GM18502 (cell line): ENCODE data around the gene PPP1R37.
"Not testable (repeated sequence)": the region's sequence is repeated elsewhere in the genome, so short reads cannot be mapped to it uniquely, and the experiment has no call there.

Source experiments
- ATAC-seq: cut with Tn5 transposase; IDR thresholded peaks from one replicate; pipeline ENCODE4 v1.9.1; 2021; ENCODE audit warnings: mild to moderate bottlenecking; ENCODE audit not compliant: unreplicated experiment, poor library complexity

Gene PPP1R37

DNA sequence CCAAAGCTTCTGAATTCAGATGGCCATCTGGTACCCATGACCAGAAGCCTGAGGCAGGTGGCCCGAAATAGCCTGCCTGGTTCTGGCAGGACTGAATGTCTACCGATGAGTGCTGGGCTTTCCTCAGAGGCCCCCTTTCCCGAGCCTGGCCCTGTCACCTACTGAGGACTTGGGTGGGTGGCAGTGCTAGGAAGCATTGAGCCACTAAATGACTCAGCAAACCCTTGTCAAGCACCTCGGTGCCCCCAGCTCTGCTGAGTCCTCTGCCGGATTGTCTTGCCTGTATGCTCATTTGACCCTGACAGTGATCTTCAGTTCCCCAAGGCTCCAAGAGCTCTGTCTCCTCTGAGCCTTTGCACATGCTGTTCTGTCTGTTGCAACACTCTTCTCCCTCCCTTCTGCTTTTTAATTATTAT is 17.9 kb downstream of the PPP1R37 start:
- ATAC-seq = no peak

DNA sequence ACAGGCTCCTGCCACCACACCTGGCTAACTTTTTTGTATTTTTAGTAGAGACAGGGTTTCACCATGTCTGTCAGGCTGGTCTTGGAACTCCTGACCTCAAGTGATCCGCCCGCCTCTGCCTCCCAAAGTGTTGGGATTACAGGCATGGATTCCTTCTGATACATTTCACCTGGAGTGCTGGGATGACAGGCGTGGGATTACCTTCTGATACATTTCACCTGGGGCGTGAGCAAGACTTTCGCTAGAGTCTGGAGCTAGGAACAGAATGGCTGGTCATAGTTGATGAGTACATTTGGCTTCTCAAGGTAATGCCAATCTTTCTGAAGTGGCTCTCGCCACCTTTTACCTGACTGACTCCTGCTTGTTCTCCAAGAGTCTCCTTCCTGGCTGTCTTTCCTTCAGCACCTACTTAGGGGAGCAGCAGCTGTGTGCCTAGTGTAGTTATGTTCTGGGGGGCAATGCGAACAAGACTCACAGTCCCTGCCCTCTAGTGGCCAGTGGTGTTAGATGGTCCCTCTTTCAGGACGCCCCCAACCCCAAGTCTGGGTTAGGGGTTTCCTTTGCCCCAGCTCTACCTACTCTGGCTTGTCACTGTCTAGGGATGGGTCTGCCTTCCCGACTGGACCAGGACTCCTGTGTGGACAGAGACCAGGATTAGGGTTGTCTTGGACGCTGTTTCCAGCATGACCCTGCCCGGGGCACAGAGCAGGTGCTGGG is 19.3 kb downstream of the PPP1R37 start:
- ATAC-seq = no peak

DNA sequence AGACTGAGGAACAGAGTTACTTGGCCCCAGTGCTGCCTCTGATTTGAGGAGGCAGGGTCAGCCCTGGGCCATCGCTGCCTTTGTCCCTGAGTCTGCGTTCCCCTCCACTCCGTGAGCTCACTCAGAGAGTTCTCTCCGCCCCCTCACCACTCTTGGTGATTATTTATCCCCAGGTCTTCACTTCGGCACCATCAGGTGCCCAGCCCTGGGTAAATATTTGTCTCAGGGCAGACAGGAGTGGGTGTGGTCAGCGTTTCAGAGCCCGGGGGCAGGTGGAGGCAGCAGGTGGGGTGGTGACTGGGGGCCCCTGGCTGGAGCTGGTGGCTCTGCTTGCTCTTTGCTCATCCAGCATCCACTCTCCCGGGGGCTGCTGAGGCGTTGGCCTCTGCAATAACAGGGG is 20.6 kb downstream of the PPP1R37 start:
- no peak for ATAC-seq

DNA sequence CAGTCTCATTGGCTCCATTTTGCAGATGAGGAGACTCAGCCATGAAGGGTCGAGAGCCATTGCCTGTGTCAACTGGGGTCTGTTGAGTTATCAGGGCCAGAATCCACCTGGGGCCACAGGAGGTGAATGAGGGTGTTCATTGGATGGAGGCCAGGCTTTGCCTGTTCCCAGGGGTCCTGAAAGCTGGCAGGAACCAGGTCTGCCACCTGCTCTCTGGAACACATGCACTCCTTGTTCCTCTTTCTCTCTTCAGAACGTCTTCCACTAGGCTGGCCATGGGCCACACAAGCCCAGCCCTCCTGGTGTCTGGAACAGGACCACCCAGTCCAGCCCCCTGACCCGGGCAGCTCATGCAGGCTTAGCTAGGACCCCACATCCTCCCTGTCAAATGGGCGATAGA is 21.1 kb downstream of the PPP1R37 start:
- no peak for ATAC-seq

DNA sequence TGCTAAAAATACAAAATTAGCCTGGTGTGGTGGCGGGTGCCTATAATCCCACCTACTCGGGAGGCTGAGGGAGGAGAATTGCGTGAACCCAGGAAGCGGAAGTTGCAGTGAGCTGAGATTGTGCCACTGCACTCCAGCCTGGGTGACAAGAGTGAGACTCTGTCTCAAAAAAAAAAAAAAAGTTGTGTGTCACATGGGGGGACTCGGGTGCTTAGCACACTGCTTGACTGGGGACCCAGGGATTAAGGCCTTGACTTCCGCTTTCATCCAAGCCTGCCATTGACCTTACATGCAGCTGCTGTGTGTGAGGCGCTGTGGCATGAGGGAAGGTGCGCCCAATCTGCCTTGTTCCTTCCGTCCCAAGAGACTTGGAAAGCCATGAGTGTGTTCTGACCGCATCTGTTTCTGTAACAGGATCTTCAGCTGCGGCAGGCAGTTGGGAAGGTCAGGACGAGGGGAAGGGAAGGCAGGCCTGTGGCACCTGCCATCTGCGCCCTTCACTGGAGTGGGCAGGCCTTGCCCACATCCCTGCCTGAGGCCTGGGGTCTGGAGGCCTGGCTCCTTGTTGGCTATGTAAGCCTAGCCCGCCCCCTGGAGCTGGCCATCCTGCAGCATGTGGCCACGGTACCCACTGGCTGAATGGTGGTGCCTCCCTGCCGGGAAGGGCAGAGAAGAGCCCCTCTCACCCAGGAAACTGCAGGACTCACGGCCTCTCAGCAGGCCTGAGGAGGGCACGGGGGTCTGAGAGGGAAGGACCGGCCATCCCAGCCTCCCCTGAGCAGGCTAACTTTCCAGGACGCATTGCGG is 23.0 kb downstream of the PPP1R37 start:
- no peak for ATAC-seq

DNA sequence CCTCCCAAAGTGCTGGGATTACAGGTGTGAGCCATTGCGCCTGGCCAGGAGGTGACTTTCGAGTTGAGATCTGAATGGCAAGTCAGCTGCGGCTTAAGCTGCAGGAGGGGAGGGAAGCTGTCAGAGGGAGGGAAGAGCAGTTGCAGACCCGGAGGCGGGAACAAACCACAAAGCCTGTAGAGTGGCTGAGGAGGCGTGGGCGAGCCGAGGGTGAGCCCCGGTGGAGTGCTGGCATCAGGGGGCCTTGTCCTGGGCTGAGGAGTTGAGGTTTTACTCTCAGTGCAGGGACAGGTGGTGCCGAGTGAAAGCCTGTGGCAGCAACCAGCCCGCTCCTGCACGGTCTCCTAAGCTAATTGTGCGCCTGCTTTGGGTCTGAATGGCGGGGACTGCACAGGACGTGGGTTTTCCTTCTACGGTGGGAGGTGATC is 24.2 kb downstream of the PPP1R37 start:
- ATAC-seq = no peak

DNA sequence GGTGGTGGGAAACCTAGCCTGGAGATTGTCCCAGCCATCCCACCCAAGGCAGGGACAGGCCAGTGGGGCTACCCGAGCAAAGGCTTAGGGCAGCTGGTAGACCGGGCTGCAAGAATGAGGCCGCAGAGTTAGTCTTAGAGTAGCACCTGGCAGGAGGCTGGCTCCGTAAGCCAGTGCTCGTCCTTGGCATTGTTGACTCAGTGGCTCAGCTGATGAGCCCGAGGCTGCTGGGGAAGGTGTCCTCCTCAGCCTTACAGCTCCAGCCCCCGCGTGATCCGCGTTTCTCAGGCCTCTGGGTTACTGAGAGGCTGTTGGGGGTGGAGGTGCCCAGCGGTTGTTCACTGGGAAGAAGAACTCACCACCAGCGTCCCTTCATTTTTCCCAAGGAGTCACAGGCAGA is 24.7 kb downstream of the PPP1R37 start:
- ATAC-seq = no peak

DNA sequence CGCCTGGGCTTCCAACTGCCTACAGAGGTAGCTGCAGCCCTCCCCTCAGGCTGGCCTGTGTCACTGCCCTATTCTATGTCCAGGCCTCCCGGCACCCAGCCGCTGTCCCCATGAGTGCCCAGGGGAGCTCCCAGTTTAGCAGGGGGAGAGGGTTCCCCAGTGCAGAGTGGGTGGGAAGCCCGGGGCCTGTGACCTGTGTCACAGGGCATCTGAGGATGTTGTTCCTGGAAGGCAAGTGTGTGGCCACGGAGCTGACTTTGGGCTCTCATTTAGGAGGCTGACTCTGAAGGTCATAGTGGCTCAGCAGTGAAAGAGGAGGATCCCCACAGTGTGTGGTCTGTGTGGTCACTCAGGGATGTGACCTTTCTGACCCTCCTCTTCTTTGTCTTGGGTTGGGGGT is 25.1 kb downstream of the PPP1R37 start:
- no peak for ATAC-seq

DNA sequence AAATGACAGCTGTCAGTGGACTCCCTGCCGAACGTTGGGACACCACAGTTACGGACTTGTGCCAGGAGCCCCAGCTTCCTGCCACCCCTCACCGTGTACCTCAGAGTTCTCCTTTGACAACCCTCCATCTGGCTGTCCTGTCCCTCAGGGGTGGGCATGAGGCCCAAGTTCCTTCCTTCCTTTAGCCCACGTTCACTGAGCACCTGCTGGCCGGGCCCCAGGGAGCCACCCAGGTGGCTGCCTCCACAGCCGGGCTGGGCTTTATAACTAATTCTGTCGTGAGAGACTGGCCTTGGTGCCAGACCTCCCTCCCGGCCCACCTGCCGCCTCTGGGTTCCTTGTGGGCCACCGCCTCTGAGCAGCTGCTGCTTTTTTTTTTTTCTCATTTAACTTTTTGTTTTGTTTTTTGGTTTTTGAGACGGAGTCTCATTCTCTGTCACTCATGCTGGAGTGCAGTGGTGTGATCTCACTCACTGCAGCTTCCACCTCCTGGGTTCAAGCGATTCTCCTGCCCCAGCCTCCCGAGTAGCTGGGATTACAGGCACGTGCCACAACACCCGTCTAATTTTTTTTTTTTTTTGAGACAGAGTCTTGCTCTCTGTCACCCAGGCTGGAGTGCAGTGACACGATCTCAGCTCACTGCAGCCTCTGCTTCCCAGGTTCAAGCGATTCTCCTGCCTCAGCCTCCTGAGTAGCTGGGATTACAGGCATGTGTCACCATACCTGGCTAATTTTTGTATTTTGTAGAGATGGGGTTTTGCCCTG is 25.8 kb downstream of the PPP1R37 start:
- ATAC-seq = not testable (repeated sequence)

DNA sequence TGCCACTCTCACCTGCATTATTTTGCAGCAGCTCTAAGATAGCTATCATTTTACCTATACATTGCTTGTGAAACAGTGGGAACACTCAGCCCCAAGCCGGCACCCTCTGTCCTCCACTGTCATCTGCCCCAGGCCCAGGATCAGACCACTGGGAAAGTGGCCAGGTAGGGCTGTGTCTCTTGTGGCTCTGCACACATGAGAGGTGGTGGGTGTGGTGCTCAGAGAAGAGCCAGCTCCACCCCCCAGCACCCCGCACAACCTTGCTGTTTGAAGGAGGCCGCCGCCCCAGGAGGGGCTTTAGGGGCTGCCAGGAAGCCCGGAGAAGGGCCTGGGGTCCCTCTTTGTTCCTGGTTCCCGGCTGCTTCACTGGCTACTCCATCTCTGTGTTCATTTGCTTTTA is 26.6 kb downstream of the PPP1R37 start:
- no peak for ATAC-seq

DNA sequence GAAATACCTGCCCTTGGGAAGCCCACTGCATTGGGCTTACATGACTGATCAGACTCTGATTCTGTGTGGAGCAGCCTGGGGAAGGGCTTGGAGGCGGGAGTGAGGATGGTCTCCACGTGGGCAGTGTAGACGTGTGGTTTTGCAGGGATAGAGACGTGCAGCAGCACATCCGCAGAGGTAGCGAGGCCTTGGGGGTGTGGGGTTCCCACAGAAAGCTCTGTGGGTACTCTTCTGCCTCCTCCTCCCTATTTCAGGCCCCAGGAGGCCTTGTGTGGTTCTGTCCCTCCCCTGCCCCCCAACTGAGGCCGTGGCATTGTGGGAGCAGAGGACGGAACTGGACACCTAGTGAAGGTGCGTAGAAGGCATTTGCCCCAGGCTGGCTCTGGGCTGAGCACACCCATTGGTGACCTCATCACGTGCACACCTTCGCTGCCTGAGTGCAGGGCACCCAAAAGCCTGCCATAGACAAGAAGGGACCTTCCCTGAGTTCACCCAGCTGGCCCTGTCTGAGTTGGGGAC is 28.9 kb downstream of the PPP1R37 start:
- no peak for ATAC-seq

DNA sequence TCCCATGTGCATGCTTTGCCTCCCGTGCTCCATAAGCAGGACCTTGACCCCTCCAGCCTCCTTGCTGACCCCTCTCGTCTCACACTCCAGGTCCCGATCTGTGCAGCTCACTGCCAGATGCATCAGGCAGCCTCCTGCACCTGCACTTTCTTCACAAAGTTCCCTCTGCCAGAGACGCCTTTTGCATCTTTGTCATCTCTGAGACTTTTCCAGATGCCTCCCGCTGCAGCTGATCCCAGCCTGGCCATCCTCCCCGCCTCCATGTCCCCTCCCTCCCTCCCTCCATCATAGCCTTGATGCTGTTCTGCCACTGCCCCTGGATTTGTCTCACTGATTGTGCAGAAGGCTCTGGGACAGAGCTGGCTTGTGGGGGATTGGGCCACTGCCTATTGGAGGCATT is 29.9 kb downstream of the PPP1R37 start:
- no peak for ATAC-seq

DNA sequence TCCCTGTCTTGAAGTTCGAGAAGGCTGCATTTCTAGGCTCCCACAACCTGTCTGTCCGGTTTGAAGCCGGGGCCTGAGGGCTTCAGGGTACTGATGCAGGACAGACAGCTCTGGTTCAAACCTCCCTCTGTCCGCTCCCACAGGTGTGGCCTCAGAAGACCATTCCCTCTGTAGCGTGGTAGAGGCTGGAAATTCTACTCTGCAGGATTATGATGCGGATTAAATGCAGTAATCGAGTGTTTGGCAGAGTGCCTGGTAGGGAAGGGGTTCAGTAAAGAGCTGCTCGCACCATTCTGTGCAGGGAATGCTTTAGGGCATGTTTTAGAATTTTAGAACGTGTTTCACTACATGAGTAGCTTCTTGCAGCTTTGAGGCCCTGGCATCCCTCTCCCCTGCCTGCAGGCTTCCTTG is 30.5 kb downstream of the PPP1R37 start:
- ATAC-seq = no peak

DNA sequence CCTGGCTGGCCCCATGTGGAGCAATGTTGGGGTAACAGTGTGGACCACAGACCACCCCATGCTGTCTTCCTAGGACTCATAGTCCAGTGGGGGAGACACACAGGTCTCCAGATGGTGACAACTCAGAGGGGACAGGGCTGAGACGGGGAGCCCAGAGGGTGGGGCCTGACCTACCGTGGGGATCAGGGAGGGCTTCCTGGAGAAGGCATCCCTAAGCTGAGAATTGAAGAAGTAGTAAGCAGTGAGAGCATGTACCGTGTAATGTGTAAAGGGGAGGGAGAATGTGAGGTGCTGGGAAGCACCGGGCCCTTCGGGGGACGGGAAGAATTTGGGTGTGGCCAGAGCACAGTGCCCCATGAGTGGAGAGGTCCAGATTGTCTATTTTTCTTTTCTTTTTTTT is 31.0 kb downstream of the PPP1R37 start:
- no peak for ATAC-seq

DNA sequence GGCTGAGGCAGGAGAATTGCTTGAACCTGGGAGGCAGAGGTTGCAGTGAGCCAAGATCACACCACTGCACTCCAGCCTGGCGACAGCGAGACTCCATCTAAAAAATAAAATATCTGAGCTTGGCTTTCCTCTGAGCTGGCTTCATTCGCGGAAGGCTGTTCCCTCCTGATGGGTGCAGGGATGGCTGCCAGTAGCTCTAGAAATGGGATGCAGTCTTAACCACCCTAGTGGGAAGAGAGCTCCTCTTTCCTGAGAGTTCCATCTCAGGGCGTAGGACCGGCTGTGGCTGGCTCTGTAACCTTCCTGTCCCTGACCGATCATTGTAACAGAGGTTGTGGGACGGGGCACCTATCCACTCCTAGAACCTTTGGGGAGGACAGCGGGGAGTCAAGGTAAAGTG is 32.4 kb downstream of the PPP1R37 start:
- no peak for ATAC-seq

DNA sequence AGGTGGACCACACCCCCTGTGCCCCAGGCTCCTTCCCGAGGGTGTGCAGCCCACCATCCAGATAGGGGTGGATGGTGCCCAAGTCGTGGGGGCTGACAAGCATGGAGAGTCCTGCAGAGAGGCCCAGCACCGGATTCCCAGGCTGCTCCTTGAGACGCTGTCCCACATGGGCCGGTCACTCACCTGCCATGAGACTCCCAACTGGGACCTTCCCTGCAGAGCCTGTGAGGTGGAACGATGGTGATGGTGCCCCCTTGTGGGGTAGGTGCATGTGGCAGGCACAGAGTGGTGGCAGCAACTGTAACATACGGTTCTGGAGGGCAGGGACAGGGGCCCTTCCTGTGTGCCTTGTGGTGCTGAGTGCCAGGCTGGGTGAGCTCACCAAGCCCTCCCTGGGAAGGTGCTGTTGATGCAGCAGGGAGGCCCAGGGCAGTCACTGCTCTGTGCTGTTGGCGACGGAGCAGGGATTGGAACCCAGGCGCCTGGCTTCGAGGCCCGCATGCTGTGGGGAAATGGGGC is 33.1 kb downstream of the PPP1R37 start:
- ATAC-seq = no peak

DNA sequence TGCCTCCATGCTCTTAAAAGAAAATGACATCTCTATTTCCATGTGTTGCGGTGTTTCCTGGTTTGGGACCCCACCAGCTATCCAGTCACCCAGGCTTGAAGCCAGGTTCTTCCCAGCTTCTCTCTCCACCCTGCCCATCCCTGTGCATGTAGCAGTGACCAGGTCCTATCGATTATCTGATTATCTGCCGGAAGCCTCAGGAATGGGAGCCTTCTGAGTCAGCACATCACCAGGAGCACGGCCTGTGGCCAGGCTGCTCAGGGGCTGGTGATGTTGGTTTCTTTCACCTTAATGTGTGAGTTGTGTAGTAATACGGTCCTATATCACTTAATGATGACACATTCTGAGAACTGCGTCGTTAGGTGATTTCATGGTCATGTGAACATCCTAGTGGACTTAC is 33.7 kb downstream of the PPP1R37 start:
- no peak for ATAC-seq

DNA sequence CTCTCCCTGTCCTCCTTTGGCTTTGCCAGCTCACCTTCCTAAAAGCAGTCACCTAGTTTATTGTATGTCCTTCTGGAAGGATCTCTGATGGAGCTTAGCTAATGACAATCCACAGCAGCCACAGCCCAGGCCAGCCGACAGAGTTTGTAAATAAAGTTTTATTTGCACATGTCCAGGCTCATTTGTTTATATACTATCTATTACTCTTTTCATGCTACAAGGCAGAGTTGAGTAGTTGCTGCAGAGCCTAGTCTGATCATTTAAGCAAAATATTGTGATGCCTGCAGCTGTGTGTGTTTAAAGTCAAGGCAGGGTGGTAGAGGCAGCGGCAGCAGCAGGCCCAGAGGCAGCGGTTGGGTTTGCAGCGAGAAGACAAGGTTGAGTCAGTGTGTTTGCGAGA is 35.2 kb downstream of the PPP1R37 start:
- ATAC-seq = no peak

DNA sequence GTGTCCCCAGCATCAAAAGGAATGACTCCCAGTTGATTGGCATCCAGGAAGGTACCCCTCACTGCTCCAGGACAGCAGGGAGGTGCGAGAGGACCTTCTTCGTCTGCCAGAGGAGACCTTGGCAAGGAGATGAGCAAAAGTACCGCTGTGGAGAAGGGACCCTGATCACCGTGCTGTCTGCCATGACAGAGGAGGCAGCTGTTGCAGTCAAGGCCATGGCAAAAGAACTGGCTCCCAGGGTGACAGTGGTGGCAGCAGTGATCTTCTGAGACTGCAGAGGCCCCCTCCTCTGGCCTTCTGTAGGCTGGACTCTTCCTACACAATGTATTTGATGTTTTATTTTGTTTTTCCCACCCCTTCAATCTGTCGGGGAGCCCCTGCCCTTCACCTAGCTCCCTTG is 35.8 kb downstream of the PPP1R37 start:
- no peak for ATAC-seq

DNA sequence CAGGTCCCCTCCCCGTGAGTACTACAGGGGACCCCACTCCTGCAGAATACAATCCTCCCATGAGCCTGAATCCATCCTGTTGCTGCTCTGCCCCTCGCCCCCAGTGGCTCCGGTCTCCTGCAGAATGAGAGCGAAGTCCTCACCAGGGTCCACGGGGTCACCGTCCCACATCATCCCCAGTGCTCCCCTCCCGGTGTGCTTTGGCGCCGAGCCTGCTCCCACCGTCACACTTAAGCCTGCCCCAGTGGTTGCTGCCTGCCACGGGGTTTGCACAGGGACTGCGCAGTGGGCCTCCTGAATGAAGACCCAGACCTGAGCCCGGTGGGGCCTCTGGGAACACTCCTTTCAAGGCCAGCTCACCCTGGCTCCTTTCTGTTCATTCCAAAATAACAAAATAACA is 37.3 kb downstream of the PPP1R37 start:
- no peak for ATAC-seq
